AG10803 (cell line): ENCODE measurements around the gene PPP1R3C.
A peak's percentile ranks its signal among the peaks of the same experiment; 100 is the strongest.

Experiments used
- DNase-seq: peaks from one replicate; pipeline ENCODE4 v3.0.0; 2010; ENCODE audit warnings: low read depth
- H3K4me3 ChIP-seq: 2 replicates; pipeline ENCODE4 v1.5.1; 2011; ENCODE audit warnings: mild to moderate bottlenecking, low read length, control low read depth
- CTCF ChIP-seq: conservative IDR thresholded peaks from 2 replicates; pipeline ENCODE4 v1.5.1; 2011; ENCODE audit warnings: mild to moderate bottlenecking, low read length, control low read depth, inconsistent platforms

Gene PPP1R3C

GRCh38 chr10:91642831-91643692, 10.2 kb upstream of the PPP1R3C start:
- peak; percentile 46 for DNase-seq
- no peak for TF ChIP-seq CTCF
- no peak overlapping the region for H3K4me3 ChIP-seq

DNA sequence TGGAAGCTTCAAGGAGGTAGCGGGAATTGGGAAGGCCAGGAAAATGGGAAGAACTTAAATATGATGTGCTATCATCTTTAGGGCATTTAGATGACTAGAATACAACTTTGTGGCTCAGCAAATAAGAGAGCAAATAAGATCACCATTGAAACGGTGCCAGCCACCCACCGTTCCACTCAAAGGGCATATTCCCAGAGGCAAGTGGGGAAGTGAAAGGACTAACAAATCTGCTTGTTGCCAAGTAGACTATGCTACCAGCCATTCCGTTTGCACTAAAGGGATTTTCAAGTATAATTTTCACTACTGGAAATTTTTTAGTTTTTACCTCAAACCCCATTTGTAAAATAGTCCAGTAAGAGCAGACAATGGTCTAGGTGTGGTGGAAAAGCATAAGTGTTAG, 4.0 kb upstream of the PPP1R3C start:
- H3K4me3 ChIP-seq = no peak overlapping the region
- TF ChIP-seq CTCF = no peak

GRCh38 chr10:91635401-91636400, 2.8 kb upstream of the PPP1R3C start:
- TF ChIP-seq CTCF = peak; percentile 90
- H3K4me3 ChIP-seq = no peak overlapping the region
- peak; percentile 85 for DNase-seq

More for the DNA sequence above, 4.0 kb upstream of the PPP1R3C start:
- DNase-seq = no peak

- no peak for DNase-seq
- no peak for TF ChIP-seq CTCF
- H3K4me3 ChIP-seq = no peak overlapping the region
Observed at GRCh38 chr10:91634898-91635297, 2.0 kb upstream of the PPP1R3C start.

DNA sequence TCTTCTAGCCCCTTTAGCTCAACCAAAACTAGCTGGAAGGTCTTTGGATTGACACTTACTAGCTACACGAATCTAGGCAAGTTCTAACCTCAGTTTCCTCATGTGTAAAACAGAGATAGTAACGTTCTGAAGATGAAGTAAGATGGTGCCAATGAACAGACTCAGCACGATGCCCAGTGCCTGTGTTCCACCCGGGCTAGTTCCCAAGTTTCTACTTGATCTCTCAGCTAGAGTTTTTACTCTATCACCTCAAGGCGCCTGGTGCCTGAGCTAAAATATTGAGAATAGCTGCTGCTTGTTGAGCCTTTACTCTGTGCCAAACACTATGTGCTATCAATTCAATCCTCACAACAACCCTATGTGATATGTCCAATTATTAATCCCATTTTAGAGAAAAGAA, 1.4 kb upstream of the PPP1R3C start:
- DNase-seq = no peak
- no peak overlapping the region for H3K4me3 ChIP-seq
- TF ChIP-seq CTCF = no peak

GRCh38 chr10:91630625-91631024, 2.2 kb downstream of the PPP1R3C start:
- no peak for DNase-seq
- no peak for TF ChIP-seq CTCF
- H3K4me3 ChIP-seq = peak overlapping the region; percentile 80
